Measurements from ENCODE around the gene FSTL5.

FSTL5 gene

DNA sequence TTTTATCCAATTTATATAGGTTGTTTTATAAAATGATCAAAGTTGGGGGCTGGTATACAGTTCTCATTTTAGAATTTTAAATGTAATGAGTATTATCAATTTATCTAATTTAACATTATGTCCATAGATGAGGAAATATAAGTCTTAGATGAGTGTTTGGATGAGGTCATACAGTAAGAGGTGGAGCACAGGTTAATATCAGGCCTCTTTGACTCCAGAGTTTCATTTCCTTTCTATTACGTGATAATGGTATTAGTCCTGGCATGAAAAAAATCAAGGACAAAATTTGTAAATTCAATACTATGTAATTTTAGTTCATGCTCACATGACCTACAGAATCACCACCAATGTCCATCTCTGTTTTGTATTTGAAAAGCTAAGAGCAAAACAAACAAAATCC is 269.8 kb downstream of the FSTL5 start:
- no peaks in the 10 kb centered on the region for H3K36me3 ChIP-seq
- no peaks in the 10 kb centered on the region for H3K27me3 ChIP-seq
- H3K9me3 ChIP-seq, result no peaks in the 10 kb centered on the region
- TF ChIP-seq, protein P1, sequence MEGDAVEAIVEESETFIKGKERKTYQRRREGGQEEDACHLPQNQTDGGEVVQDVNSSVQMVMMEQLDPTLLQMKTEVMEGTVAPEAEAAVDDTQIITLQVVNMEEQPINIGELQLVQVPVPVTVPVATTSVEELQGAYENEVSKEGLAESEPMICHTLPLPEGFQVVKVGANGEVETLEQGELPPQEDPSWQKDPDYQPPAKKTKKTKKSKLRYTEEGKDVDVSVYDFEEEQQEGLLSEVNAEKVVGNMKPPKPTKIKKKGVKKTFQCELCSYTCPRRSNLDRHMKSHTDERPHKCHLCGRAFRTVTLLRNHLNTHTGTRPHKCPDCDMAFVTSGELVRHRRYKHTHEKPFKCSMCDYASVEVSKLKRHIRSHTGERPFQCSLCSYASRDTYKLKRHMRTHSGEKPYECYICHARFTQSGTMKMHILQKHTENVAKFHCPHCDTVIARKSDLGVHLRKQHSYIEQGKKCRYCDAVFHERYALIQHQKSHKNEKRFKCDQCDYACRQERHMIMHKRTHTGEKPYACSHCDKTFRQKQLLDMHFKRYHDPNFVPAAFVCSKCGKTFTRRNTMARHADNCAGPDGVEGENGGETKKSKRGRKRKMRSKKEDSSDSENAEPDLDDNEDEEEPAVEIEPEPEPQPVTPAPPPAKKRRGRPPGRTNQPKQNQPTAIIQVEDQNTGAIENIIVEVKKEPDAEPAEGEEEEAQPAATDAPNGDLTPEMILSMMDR (IDR thresholded peaks at IDR 0.05), result no peak
- H3K4me3 ChIP-seq (ENCODE audit: low read depth in 1 of 2, low read length in 1 of 2), result no peak overlapping the region
- no peak overlapping the region for H3K27ac ChIP-seq
- no peaks in the 10 kb centered on the region for H3K4me1 ChIP-seq (ENCODE audit: control insufficient read depth in 1 of 2, insufficient read depth in 1 of 2, low read depth in 1 of 2, low read length in 1 of 2)

DNA sequence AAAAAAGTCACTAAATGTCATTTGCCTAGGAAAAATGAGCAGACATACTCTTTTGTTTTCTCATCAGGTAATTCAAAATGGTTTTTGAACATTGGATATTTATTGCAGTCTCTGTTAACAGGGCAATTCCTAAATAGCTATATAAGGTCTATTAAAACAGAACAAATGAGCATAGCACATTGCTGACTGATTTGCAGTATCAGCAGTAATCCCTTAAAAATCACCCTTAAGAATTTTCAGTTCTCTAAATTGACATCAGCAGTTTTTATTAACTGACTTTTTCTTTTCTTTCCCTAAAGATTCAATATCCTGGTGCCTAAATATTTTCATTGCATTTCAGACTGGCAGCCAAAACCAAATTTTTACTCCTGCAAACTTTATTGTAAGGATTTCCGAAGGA is 270.2 kb downstream of the FSTL5 start:
- H3K27ac ChIP-seq, result no peak overlapping the region
- no peak overlapping the region for H3K4me3 ChIP-seq (ENCODE audit: low read depth in 1 of 2, low read length in 1 of 2)
- no peaks in the 10 kb centered on the region for H3K4me1 ChIP-seq (ENCODE audit: control insufficient read depth in 1 of 2, insufficient read depth in 1 of 2, low read depth in 1 of 2, low read length in 1 of 2)
- TF ChIP-seq, protein P1 (IDR thresholded peaks at IDR 0.05), result no peak
- no peaks in the 10 kb centered on the region for H3K36me3 ChIP-seq
- no peaks in the 10 kb centered on the region for H3K9me3 ChIP-seq
- H3K27me3 ChIP-seq, result no peaks in the 10 kb centered on the region

DNA sequence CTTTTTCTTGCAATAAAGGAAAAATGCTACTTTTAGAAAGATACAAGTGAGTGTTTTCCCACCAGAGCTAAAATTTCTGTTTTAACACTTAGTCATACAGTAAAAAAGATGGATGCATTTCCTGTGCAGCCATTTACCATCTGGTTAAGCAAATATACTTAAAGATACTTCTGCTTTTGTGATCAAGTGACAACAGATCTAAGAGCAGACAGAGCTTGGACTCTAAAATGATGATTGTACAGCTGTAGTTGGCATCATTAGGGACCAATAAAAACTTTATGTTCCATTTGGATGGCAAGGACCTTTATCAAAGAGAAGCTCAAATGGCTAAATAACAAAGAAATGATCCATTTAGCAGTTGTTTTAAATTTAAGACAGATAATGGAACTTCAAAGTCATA is 270.8 kb downstream of the FSTL5 start:
- H3K27me3 ChIP-seq, result no peaks in the 10 kb centered on the region
- no peaks in the 10 kb centered on the region for H3K36me3 ChIP-seq
- H3K9me3 ChIP-seq, result no peaks in the 10 kb centered on the region

DNA sequence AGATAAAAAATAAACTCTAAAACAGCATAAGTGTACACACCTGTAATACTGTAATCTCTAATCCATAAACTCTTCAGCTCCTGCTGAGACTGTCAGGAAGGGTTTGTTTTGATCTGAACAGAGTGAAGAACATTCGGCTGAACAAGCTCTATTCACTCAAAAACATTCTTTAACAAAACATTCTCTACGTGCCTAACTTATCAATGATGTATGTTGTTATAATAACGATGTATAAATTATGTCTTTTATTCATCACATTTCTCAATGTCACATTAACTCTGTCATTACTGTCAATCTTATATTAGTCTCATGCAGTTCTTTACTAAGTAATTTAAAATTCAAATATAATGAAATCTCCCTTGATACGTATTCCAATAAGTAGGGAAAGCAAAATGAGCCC is 280.6 kb downstream of the FSTL5 start:
- no peaks in the 10 kb centered on the region for H3K27me3 ChIP-seq
- no peaks in the 10 kb centered on the region for H3K36me3 ChIP-seq
- no peaks in the 10 kb centered on the region for H3K9me3 ChIP-seq
- TF ChIP-seq, protein P1 (IDR thresholded peaks at IDR 0.05), result no peak
- no peak overlapping the region for H3K27ac ChIP-seq
- no peak overlapping the region for H3K4me3 ChIP-seq (ENCODE audit: low read depth in 1 of 2, low read length in 1 of 2)
- H3K4me1 ChIP-seq (ENCODE audit: control insufficient read depth in 1 of 2, insufficient read depth in 1 of 2, low read depth in 1 of 2, low read length in 1 of 2), result no peaks in the 10 kb centered on the region

More for the DNA sequence above, 270.8 kb downstream of the FSTL5 start:
- Histone ChIP-seq H3K4me3 (ENCODE audit: low read depth in 1 of 2, low read length in 1 of 2) (no peak overlapping the region), H3K27ac (no peak overlapping the region), H3K4me1 (ENCODE audit: control insufficient read depth in 1 of 2, insufficient read depth in 1 of 2, low read depth in 1 of 2, low read length in 1 of 2) (no peaks in the 10 kb centered on the region)
- TF ChIP-seq, protein P1 (IDR thresholded peaks at IDR 0.05), result no peak

DNA sequence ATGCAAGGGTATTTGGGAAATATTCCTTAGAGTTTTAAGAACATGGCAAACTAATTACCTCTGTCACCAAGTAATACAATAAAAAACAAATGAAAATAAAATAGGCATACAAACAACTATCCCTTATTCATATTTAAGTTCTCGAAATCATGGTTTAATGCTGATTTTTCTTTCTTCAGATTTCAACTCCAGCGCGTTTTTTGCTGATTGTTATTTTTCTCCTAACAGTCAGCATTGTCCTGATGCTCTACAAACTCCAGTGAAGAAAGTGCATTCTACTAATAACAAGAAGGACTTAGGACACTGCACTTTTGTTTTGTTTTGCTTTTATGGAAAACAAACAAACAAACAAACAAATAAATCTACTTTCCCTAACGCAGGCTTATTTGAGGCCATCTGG is 282.4 kb downstream of the FSTL5 start:
- TF ChIP-seq, protein P1 (IDR thresholded peaks at IDR 0.05), result no peak
- H3K4me1 ChIP-seq (ENCODE audit: control insufficient read depth in 1 of 2, insufficient read depth in 1 of 2, low read depth in 1 of 2, low read length in 1 of 2), result no peaks in the 10 kb centered on the region

DNA sequence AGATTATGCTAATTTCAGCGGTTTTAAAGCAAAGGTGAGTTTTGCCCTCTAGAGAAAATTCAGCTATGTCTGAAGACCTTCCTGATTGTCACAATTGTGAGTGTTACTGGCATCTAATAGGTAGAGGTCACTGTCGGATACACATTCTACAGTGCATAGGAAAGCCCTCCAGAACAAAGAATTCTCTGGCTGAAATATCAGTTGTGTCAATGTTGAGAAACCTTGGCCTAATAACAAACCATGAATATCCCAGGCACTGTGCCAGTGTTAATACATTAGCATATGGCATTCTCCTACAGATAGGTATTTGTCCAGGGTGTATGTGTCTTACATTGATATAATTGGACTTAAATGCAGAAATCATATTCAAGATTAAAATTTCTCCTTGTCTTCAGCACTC is 294.3 kb downstream of the FSTL5 start:
- no peaks in the 10 kb centered on the region for H3K4me1 ChIP-seq (ENCODE audit: control insufficient read depth in 1 of 2, insufficient read depth in 1 of 2, low read depth in 1 of 2, low read length in 1 of 2)
- no peaks in the 10 kb centered on the region for H3K36me3 ChIP-seq
- no peak overlapping the region for H3K27ac ChIP-seq
- no peaks in the 10 kb centered on the region for H3K27me3 ChIP-seq
- TF ChIP-seq, protein P1 (IDR thresholded peaks at IDR 0.05), result no peak
- H3K4me3 ChIP-seq (ENCODE audit: low read depth in 1 of 2, low read length in 1 of 2), result no peak overlapping the region
- no peaks in the 10 kb centered on the region for H3K9me3 ChIP-seq

More for the DNA sequence above, 282.4 kb downstream of the FSTL5 start:
- Histone ChIP-seq H3K9me3 (no peaks in the 10 kb centered on the region), H3K4me3 (ENCODE audit: low read depth in 1 of 2, low read length in 1 of 2) (no peak overlapping the region), H3K27me3 (no peaks in the 10 kb centered on the region), H3K27ac (no peak overlapping the region), H3K36me3 (no peaks in the 10 kb centered on the region)
